Measurements from ENCODE around the gene ARL10.

Gene ARL10

DNA sequence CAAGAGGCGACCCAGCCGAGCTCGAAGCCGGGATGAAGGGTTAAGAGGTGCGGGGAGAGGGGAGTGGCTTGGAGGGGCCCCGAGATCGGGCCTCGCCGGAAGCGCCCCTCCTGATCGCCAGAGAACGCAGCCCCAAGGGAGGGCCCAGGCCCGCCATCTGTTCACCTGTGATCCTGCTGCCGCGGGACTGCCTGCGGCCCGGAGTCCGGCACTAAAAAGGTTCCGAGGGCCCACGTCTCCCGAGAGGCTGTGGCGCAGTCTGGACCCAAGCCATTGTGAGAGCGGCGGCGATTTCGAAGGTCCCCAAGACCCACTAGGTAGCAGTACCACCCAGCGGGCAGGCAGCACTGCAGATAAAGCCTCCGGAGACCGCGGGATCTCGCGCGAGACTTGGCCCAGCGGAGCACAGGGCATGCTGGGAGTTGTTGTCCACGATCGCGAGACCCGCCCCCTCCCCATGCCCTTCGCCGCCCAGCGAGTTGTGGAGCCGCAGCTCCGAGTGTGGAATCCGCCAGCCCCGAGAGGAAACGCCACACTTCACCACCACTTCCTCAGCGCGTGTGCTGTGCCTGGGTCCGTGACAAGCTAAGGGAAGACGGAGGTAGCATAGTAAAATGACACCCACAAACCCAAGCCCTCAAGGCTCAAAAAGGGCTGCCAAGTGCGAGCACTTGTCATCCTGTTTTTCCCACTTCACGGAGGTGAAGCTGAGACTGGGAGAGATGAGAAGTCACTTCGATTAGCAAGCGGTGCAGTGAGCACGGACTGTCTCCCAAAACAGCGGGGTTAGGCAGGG is 3.7 kb upstream of the ARL10 start, which contains the start of gene KIAA1191:
KIAA1191 (minus strand) TSS at position 328 of the 796 bp plus-strand sequence. CDS start 2,256 bp downstream, outside the sequence.
- DNase-seq (ENCODE audit: low read depth): peak; percentile 90

DNA sequence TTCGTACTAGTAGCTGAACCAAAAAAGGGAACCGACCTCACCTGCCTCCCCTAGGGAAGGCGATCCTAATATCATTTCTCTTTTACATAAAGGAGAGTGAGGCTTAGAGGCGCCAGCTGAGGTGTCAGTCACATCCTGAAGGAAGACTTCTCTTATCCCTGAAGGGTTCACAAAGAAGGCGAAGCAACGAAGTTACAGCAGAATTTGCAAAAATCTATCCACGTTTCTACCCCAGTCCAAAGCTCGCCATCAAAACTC is 3.1 kb upstream of the ARL10 start:
- DNase-seq (ENCODE audit: low read depth): no peak

DNA sequence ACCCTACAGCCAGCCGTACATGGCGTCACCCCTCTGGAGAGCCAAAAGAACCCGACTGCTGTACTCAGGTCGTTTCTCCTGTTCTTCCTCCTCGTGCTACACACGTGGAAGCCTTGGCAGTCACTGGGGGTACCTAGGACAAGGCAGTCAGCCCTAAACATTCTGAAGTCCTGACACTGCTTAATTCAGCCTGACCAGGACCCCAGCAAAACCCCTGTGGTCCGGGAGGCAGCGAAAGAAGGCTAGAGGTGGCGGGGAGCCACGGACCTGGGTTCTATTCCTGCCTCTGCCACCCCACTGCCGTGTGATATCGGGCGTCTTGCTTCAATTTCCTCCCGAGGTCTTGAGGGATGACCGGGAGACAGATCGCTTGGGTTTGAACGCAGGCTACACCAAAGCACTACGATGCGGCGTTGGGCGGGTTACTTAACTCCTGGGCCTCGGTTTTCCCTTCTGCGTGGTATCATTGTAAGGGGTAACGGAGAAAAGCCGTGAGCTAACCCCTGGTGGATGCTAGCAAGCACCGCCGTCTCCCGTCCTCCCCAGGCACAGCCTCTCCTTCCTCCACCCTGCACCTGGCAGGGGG is 429 bp upstream of the ARL10 start:
- DNase-seq (ENCODE audit: low read depth): no peak

DNA sequence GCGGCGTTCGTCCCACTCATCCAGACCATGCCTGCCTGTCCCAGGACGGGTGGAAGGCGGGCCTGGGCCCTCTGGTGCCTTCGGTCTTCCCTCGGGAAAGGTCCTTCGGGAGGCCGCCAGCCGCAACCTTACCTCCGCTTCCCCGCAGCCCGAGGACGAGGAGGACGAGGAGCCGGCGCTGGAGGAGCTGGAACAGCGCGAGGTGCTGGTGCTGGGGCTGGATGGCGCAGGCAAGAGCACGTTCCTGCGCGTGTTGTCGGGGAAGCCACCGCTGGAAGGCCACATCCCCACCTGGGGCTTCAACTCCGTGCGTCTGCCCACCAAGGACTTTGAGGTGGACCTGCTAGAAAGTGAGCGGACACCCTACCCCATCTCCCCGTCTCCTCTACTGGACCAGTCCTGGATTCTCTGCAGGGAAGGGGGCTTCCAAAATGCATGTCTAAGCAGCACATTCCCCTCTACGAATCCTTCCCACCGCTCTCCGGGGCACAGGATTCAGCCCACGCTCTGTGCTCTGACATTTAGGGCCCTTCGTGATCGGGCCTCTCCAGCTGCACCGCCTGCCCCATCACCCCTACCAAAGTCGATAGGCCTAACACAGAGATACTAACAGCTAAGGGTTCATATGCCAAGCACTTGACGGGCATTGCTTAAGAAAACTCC is 1.1 kb downstream of the ARL10 start:
- no peak for DNase-seq (ENCODE audit: low read depth)

DNA sequence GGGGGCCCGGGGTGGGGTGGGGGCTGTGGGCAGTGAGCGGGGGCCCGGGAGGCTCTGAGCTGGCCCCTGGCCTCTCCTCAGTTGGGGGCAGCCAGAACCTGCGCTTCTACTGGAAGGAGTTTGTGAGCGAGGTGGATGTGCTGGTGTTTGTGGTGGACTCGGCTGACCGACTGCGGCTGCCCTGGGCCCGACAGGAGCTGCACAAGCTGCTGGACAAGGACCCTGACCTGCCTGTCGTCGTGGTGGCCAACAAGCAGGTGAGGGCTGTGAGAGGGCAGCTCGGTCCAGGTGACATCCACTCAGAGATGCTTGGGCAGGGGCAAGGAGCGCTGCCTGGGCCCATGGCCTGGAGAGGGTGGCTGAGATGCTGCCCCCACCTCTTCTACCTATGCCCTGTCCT is 3.4 kb downstream of the ARL10 start:
- DNase-seq (ENCODE audit: low read depth): no peak

DNA sequence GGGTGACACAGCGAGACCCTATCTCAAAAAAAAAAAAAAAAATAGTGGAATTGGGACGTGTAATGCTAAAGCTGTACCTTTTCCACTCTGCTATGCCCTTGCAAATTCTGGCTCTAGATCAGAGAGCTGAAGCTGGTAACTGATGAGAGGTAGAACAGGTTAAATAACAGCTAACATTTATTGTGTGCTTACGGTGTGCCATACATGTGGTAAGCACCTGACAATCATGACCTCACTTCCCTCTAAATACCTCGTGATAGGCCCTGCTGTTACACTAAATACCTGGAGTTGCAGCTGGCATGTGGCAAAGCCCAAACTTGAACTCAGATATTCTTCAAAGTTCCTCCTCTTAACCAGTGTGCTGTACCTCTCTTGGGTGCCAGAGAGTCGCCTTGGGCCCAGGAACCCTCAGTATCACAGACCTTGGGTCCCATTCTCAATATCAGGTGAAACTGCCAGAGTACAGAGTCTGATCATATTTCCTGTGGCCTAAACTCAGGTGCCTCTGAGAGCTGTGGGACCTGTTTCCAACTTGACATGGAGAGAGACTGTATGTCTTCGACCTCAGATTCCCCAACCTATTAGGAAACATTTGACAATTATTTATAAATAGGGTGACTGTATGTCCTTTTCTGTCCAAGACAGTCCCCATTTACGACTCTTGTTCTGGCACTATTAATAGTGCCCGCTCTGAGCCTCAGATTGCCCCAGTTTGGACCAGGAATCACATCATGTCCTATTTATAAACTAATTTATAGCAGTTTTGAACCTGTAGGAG is 4.8 kb downstream of the ARL10 start:
- no peak for DNase-seq (ENCODE audit: low read depth)

DNA sequence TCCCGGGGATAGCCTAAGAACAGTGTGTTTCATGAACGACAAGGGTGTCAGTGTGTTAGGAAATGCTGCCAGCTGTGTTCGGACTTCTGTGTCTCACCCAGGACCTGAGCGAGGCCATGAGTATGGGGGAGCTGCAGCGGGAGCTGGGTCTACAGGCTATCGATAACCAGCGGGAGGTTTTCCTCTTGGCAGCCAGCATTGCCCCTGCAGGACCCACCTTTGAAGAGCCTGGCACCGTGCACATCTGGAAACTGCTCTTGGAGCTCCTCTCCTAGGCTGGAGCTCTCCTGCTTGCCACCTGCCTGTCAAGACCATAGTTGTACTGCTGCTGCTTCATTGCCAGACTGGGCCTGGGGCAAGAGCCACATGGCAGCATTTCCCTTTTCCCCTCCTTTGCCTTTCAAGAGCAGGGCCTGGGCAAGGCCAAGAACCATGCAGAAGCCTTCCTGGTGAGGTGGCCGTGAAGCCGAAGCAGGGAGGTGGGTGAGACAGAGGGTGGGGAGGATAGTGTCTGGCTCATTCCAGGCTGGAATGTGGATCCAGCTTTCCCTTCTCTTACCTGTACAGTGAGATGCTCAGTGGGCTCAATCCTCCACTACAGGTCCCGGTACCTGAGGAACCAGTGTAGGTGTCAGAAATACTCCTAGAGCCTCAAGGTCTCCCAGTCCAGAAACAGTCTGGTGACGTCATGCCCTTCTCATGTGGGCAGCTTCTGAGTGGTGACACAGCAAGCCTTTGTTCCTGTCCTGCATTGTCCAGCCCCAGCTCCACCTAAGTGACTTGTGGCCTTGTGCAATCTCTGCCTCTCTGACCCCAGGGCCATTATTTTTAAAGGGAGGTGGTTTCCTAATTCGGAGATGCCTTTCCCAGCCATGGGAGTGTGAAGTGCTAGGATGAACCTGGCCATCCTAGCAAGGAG is 6.6 kb downstream of the ARL10 start:
- DNase-seq (ENCODE audit: low read depth): no peak

DNA sequence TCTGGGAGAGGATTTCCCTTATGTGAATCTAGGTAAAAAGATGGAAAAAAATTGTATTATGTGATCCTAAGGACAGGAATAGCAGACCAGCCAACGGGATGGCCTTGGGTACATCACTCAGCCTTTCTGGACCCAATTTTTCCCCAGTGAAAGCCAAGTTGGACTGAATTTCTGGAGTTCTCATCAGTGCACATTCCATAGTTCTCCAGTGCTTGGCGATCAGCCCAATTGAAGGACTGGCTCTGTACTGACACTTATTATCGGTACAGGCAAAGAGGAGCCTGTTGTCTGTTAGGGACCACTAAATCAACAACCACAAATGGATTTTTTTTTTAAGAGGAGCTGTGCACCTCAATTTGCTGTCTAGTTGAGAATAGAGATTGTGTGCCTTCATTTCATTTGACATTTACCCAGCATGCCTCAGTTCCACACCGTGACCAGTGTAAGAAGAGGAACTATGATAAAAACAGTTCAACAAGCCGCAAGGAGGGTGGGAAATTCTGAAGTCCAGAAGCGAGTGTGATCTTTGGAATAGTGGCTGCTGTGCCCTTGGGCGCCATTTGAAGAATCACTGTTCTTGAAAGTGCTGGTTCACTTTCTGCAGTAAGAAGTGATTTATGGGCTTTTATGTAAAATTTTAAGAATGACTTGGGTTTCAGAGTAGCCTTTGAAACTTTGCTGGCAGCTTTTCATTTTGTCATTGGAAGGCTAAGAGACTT is 8.0 kb downstream of the ARL10 start:
- no peak for DNase-seq (ENCODE audit: low read depth)

DNA sequence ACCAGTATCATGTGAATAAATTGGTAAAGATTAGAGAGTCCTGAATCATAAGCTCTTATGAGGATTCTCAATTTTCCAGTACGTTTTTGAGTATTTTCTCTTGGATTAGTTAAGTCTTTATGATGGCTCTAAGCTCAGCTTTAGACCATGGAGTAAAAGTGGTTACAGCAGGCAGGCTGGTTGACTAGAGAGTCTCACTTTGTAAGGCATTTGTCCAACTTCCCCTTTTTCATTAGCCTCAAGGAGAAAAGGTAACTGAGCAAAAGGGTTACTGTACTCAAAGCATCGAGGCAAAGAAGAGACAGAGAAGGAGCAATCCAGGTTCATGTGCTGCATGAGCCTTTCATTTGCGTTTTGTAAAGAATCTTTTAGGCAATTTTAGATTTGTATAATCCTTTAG is 14.6 kb downstream of the ARL10 start:
- no peak for DNase-seq (ENCODE audit: low read depth)

DNA sequence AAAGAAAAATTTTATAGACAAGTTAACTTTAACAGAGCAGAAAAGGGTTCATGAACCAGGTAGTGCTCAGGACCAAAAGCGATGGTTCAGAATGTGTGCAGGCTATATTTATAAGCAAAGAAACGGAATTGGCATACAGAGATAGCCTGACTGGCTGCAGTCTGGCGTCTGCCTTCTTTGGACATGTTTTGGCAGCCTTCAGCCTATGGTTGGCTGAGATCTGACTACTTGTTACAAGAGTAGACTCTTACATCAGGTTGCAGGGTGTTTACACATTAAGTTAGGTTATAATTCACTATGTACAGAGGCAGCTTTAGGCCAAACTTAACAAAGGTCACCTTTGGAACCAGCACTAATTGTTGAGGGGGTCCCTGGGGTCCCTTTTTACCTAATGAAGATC is 16.1 kb downstream of the ARL10 start:
- no peak for DNase-seq (ENCODE audit: low read depth)

DNA sequence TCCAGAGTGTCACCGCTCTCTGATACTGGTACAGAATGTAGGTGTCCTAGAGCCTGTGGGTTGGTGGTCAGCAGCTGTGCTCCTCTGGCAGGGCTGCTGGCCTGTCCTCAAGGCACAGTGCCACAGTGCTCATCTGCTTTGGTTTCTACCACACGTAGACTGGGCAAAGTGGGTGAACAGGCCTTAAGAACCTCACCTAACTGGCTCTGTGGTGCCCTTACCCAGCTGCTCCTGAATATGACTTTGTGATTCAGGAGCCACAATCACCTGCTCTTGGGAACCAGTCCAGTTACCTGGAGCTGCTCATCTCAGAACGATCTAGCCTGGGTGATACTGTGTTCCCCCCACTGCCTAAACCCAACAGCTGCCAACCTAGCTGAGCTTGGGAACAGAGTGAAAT is 16.7 kb downstream of the ARL10 start:
- no peak for DNase-seq (ENCODE audit: low read depth)

DNA sequence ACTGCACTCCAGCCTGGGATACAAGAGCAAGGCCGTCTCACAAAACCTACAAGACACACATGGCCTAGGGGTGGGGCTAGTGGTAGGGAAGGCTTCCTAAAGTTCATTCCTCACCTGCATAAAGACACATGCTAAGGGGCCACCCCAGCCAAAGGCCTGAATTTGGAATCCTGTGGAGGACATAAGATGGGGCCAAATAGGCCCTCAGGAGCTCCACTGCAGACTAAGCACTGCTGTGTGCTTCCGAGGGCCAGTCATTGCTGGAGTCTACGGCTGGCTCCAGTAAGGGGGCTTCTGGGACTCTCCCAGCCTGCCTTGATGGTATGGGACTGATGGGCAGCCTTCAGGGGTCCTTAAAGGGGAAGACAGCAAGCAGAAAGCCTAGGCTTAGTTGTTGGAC is 17.4 kb downstream of the ARL10 start:
- DNase-seq (ENCODE audit: low read depth): no peak

DNA sequence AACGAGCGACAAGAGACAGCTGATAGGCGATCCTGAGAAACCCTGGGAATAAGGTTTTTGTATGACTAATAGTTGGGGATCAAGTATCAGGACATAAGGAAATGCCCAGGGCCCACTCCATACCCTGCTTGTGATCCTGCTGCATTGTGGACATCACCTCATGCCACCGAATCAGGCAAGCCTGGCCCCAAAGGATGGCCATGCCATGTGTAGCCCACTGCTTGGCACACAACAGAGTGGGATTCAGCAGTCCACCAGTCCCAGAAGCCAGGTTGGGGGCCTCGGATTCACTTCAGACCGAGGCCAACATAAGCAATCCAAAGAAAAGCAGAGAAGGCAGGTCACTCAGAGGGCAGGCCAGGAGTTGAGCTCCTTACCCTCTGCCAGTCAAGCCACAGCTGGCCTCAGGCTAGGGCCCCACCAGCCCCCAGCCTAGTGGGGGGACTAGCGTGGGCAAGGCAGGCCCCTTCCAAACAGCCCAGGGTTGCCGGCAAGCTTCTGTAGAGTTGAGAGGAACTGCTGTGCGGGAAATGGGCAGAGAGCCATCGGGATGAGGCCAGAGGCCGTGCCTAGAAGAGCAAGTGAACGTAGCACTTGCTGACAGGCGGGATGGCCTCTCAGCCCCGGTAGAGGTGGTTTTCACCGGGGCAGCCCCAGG is 18.1 kb downstream of the ARL10 start:
- DNase-seq (ENCODE audit: low read depth): no peak

DNA sequence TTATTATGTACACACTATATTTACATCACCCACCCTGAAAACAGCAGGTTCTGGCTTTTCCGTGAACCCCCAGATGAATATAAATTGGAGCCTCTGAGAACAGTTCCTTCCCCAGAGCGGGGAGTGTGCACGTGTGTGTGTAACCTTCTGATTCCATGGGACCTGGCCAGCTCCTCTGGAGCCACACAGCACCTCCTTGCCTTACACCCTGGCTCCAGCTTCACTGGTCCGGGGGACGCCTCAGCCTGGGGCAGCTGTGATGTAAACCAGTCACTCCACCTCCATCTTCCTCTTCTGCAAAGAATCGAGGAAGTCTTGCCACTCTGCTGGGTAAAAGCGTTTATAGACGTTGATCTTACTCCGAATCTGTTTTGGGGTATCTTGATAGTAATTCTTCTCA is 18.7 kb downstream of the ARL10 start:
- DNase-seq (ENCODE audit: low read depth): no peak

DNA sequence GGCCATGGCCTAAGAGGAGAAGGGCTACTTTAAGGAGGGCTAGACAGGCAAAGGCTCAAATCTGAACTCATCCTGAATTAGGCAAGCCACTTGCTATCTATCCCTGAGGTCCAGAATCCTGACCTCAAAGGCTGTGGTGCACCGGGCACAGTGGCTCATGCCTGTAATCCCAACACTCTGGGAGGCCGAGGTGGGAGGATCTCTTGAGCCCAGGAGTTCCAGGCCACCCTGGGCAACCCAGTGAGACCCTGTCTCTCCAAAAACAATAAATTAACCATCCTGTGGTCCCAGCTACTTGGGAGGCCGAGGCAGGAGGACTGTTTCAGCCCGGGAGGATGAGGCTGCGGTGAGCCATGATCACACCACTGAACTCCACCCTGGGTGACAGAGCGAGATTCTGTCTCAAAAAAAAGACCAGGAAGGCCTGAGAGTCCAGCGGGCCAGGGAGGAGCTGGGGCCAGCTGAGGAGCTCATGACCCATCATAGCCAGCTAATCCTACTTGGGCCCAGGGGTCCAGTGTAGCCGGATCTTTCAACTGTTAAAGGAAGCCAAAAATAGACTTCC is 19.2 kb downstream of the ARL10 start:
- DNase-seq (ENCODE audit: low read depth): no peak

DNA sequence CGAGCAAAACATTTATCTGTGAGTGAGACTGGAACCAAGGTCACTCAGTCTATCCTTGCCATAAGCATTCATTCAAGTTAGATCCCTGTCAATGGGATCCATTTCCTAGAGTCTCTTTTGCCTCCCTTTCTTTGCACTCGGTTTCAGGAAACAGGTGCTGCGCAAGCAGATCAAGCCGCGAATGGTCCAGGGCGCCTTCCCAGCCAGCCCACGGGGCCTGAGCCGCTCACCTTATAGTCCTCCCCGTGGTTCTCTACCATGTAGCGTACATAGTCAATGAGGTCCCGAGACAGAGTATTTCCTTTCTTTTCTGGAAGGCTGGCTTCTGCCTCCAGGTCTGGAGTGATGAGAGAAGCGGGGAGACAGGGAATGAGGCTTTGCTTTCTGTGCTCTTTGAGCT is 19.7 kb downstream of the ARL10 start:
- DNase-seq (ENCODE audit: low read depth): no peak

DNA sequence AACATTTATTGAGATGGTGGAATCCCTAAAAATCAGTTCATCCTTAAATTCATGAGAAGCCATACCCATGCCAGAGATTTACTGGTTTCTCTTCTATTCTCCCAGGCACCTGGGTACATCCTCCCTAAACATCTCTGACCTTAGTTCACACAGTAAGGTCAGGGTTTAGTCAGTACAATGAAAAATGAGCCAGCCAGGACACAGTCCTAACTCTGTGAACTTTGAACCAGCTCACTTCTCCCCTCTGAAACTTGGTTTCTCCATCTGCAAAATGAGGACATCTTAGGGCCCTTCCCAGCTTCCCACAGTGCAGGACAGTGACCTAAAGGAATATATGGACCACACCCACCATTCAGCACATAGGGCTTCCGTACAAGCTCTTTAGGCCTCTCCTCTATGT is 21.2 kb downstream of the ARL10 start:
- no peak for DNase-seq (ENCODE audit: low read depth)

DNA sequence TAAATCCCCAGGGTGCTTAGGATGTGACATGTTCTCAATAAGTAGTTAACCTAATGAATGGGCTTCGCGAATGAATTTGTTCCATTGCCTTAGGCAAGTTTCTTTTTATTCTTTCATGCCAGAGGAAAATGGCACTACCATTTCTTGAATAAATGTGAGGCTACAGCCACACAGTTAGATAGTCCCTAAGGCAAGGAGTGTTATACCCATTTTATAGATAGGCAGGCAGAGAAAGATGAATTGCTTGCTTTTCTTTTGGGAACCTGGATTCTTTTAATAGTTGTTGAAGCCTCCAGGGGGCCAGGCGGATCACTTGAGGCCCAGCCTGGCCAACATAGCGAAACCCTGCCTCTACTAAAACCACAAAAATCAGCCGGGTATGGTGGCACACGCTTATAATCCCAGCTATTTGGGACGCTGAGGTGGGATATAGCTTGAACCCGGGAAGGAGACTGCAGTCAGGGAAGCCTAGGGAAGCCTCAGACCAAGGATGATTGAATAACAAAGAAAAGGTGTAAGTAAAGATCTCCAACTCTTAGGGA is 22.2 kb downstream of the ARL10 start:
- no peak for DNase-seq (ENCODE audit: low read depth)

DNA sequence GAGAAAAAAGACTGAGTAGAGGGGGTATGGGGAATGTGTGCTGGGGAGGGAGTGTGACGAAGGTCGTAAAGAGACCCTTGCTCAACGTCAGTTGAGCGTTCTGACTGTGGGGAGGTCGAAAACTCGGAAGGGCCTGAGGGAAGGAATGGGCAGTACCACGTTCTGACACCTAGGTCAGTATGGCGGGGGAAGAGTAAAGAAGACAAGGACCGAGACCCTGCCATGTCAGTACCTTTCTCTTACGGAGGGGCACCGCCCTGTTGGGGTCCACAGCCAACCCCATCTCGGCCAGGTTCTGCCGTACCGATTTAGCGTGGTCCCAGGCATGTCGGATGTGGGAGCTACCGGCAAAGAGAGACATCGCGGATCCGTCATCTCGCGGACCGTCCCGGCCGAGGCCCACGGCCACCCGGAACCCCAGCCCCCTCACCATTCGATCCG is 22.7 kb downstream of the ARL10 start:
- no peak for DNase-seq (ENCODE audit: low read depth)

Data from activated gamma-delta T cell treated with anti-CD3 and anti-CD28 coated beads, Interleukin-2, amount 50 U/mL, for 16 hours (primary cell).